Vagina (tissue), 2 donors: ENCODE measurements around the gene VWF. TPM values are rescaled to one million over a fixed set of nuclear protein-coding genes. Genes with fewer than 3 reads are reported as not detected.

Source experiments
- DNase-seq, 2 donors: peaks; one replicate each; pipeline ENCODE4 v3.0.0-alpha.2; 2017; ENCODE audit errors: extremely low spot score in 2 of 2
- H3K27ac ChIP-seq: fragments of 200-600 bp; sonication (generic); one replicate; pipeline ENCODE4 v1.5.1; 2019
- H3K27me3 ChIP-seq: fragments of 200-600 bp; sonication (generic); one replicate; pipeline ENCODE4 v1.5.1; 2019
- H3K36me3 ChIP-seq, 2 donors: fragments of 200-600 bp; sonication (generic); one replicate each; pipeline ENCODE4 v1.5.1; 2017 to 2019
- H3K4me1 ChIP-seq: fragments of 200-600 bp; sonication (generic); one replicate; pipeline ENCODE4 v1.5.1; 2019
- H3K4me3 ChIP-seq, 2 donors: fragments of 200-600 bp; sonication (generic); 1 replicate in 1 of 2; 2 replicates in 1 of 2; pipeline ENCODE4 v1.5.1; 2016 to 2019
- H3K9me3 ChIP-seq: fragments of 200-600 bp; sonication (generic); one replicate; pipeline ENCODE4 v1.5.1; 2019
- CTCF ChIP-seq, 3 experiments: fragments of 450-650 bp in 2 of 3; fragments of 200-600 bp in 1 of 3; sonication (generic) in 1 of 3; IDR thresholded peaks; one replicate each; pipeline ENCODE4 v1.5.1; 2017 to 2019; ENCODE audit warnings: antibody characterized with exemption in 3 of 3, mild to moderate bottlenecking in 2 of 3, moderate library complexity in 2 of 3
- POLR2A ChIP-seq, 2 donors: fragments of 450-650 bp; IDR thresholded peaks; one replicate each; pipeline ENCODE4 v1.6.1; 2017; ENCODE audit warnings: antibody characterized with exemption in 2 of 2, mild to moderate bottlenecking in 2 of 2, moderate library complexity in 2 of 2
- POLR2AphosphoS5 ChIP-seq, 2 donors: sonication (generic); formaldehyde crosslinking; IDR thresholded peaks; one replicate each; pipeline ENCODE4 v1.9.0; 2017; ENCODE audit warnings: antibody characterized with exemption in 2 of 2, mild to moderate bottlenecking in 2 of 2, low read depth in 1 of 2; ENCODE audit not compliant: insufficient read depth in 1 of 2
- intact Hi-C: fragments of 100-400 bp; cut with DNase I; formaldehyde crosslinking; loops from one replicate; pipeline ENCODE4 v1.15.1; 2023
- total RNA-seq: library from RNA; depleted of rRNA; stranded (reverse); fragments of >200 nt; gene quantifications from one replicate; pipeline ENCODE4 v1.2.3, GENCODE V29; 2016

The VWF gene
- total RNA-seq, 1 donor from 2014 or later, result 334 TPM

- Histone ChIP-seq H3K36me3 (no peaks in the 10 kb centered on the region), H3K4me1 (no peaks in the 10 kb centered on the region), H3K4me3 (no peak overlapping the region), H3K27me3 (no peaks in the 10 kb centered on the region), H3K27ac (no peak overlapping the region), H3K9me3 (no peaks in the 10 kb centered on the region)
- no peak for DNase-seq
- intact Hi-C loops, result loop anchor here (10.0 kb wide), 1 partner anchor 49 kb away; no protein-coding TSS in a partner anchor
- TF ChIP-seq POLR2A (IDR thresholded peaks at IDR 0.05), result no peak
- TF ChIP-seq POLR2AphosphoS5 (IDR thresholded peaks at IDR 0.05; ENCODE audit: insufficient read depth in 1 of 2, low read depth in 1 of 2), result no peak
- no peak for TF ChIP-seq CTCF (IDR thresholded peaks at IDR 0.05)
Measured at GRCh38 chr12:5985471-5985870, 139.0 kb downstream of the VWF start.

GRCh38 chr12:5984873-5985272 is 139.6 kb downstream of the VWF start:
- intact Hi-C loops, result loop anchor here (10.0 kb wide), 1 partner anchor 50 kb away; no protein-coding TSS in a partner anchor
- no peaks in the 10 kb centered on the region for H3K9me3 ChIP-seq
- no peak for DNase-seq
- no peak overlapping the region for H3K27ac ChIP-seq
- no peaks in the 10 kb centered on the region for H3K4me1 ChIP-seq
- H3K36me3 ChIP-seq, result no peaks in the 10 kb centered on the region
- no peak overlapping the region for H3K4me3 ChIP-seq
- no peaks in the 10 kb centered on the region for H3K27me3 ChIP-seq
- TF ChIP-seq POLR2AphosphoS5 (IDR thresholded peaks at IDR 0.05; ENCODE audit: insufficient read depth in 1 of 2, low read depth in 1 of 2), result no peak
- no peak for TF ChIP-seq CTCF (IDR thresholded peaks at IDR 0.05)
- TF ChIP-seq POLR2A (IDR thresholded peaks at IDR 0.05), result no peak

GRCh38 chr12:5982106-5982505 is 142.4 kb downstream of the VWF start:
- Histone ChIP-seq H3K36me3 (no peaks in the 10 kb centered on the region), H3K27me3 (no peaks in the 10 kb centered on the region), H3K4me3 (no peak overlapping the region), H3K27ac (no peak overlapping the region), H3K4me1 (no peaks in the 10 kb centered on the region), H3K9me3 (no peaks in the 10 kb centered on the region)
- no peak for DNase-seq
- intact Hi-C loops, result loop anchor here (10.0 kb wide), 1 partner anchor 53 kb away; no protein-coding TSS in a partner anchor
- TF ChIP-seq POLR2AphosphoS5 (IDR thresholded peaks at IDR 0.05; ENCODE audit: insufficient read depth in 1 of 2, low read depth in 1 of 2), result no peak
- no peak for TF ChIP-seq POLR2A (IDR thresholded peaks at IDR 0.05)
- TF ChIP-seq CTCF (IDR thresholded peaks at IDR 0.05), result no peak

GRCh38 chr12:5977556-5977955 is 146.9 kb downstream of the VWF start:
- intact Hi-C loops, result no loop called here
- peak in 1 of 2 donors; percentile 16 for DNase-seq
- Histone ChIP-seq H3K27me3 (no peaks in the 10 kb centered on the region), H3K4me3 (no peak overlapping the region), H3K27ac (no peak overlapping the region), H3K36me3 (no peaks in the 10 kb centered on the region), H3K9me3 (no peaks in the 10 kb centered on the region), H3K4me1 (no peaks in the 10 kb centered on the region)
- TF ChIP-seq POLR2AphosphoS5 (IDR thresholded peaks at IDR 0.05; ENCODE audit: insufficient read depth in 1 of 2, low read depth in 1 of 2) (no peak), CTCF (IDR thresholded peaks at IDR 0.05) (no peak), POLR2A (IDR thresholded peaks at IDR 0.05) (no peak)

- Histone ChIP-seq H3K27ac (no peak overlapping the region), H3K4me1 (no peaks in the 10 kb centered on the region), H3K4me3 (no peak overlapping the region), H3K27me3 (no peaks in the 10 kb centered on the region), H3K9me3 (no peaks in the 10 kb centered on the region), H3K36me3 (no peaks in the 10 kb centered on the region)
- DNase-seq, result no peak
- intact Hi-C loops, result no loop called here
- TF ChIP-seq POLR2A (IDR thresholded peaks at IDR 0.05) (no peak), CTCF (IDR thresholded peaks at IDR 0.05) (no peak), POLR2AphosphoS5 (IDR thresholded peaks at IDR 0.05; ENCODE audit: insufficient read depth in 1 of 2, low read depth in 1 of 2) (no peak)
Measured at GRCh38 chr12:5976711-5977110, 147.8 kb downstream of the VWF start.
